Transverse colon (tissue), 4 donors: ENCODE results near the gene NAA25. TPM values are rescaled to one million over a fixed set of nuclear protein-coding genes. Genes with fewer than 3 reads are reported as not detected.

Source experiments
- DNase-seq: peaks from one replicate; pipeline ENCODE4 v3.0.0-alpha.2; 2019
- H3K27ac ChIP-seq, 4 donors: fragments of 200-600 bp; sonication (generic); 2 replicates each; pipeline ENCODE4 v1.5.1; 2016 to 2018; ENCODE audit warnings: inconsistent platforms in 4 of 4
- H3K27me3 ChIP-seq: fragments of 200-600 bp; sonication (generic); 2 replicates; pipeline ENCODE4 v1.5.1; 2017; ENCODE audit warnings: inconsistent platforms
- H3K36me3 ChIP-seq, 4 donors: fragments of 200-600 bp; sonication (generic); 2 replicates each; pipeline ENCODE4 v1.5.1; 2017 to 2019; ENCODE audit warnings: inconsistent platforms in 4 of 4
- H3K4me1 ChIP-seq, 4 donors: fragments of 200-600 bp; sonication (generic); 2 replicates each; pipeline ENCODE4 v1.5.1; 2017 to 2020; ENCODE audit warnings: inconsistent platforms in 4 of 4
- H3K4me3 ChIP-seq, 4 donors: fragments of 200-600 bp; sonication (generic); 1 replicate in 1 of 4; 2 replicates in 3 of 4; pipeline versions ENCODE4 v1.5.1 to v1.6.1; 2017 to 2019; ENCODE audit warnings: inconsistent platforms in 4 of 4
- H3K9me3 ChIP-seq, 2 donors: fragments of 200-600 bp; sonication (generic); 2 replicates each; pipeline ENCODE4 v1.5.1; 2017 to 2019; ENCODE audit warnings: inconsistent platforms in 2 of 2
- EP300 ChIP-seq: sonication (generic); formaldehyde crosslinking; IDR thresholded peaks from one replicate; pipeline ENCODE4 v1.6.1; 2017; ENCODE audit warnings: antibody characterized with exemption, low read depth
- POLR2A ChIP-seq: fragments of 450-650 bp; IDR thresholded peaks from one replicate; pipeline ENCODE4 v1.6.1; 2016; ENCODE audit warnings: antibody characterized with exemption, mild to moderate bottlenecking, moderate library complexity
- POLR2AphosphoS5 ChIP-seq, 3 donors: sonication (generic); formaldehyde crosslinking; IDR thresholded peaks; one replicate each; pipeline ENCODE4 v1.6.1; 2016; ENCODE audit warnings: antibody characterized with exemption in 3 of 3
- WGBS, 2 donors: methylation state at CpG; one replicate each; pipeline ENCODE4 v1.1.5; 2018; ENCODE audit warnings: low coverage in 1 of 2; 5-methylcytosine and 5-hydroxymethylcytosine counted together
- in situ Hi-C, 4 donors: fragments of 200-750 bp; cut with MboI; loops; one replicate each; pipeline versions ENCODE4 v1.15.0 to v1.15.1; 2017; ENCODE audit warnings: low sequenced_read_pairs in 3 of 4, low pct_ligation_motif_present in 1 of 4, low pct_unique_long_range_greater_than_20kb in 1 of 4
- intact Hi-C: fragments of 100-400 bp; cut with DNase I; formaldehyde crosslinking; loops from one replicate; pipeline ENCODE4 v1.15.1; 2023; ENCODE audit warnings: low total_unique reads
- total RNA-seq, 4 donors: library from RNA; depleted of rRNA; stranded (reverse); fragments of >200 nt; gene quantifications; one replicate each; pipeline ENCODE4 v1.1.0, GENCODE V29; 2016
- TF ChIP-seq, protein P1 (sequence below), 5 experiments: fragments of 200-600 bp in 3 of 5; fragments of 450-650 bp in 2 of 5; sonication (generic) in 3 of 5; IDR thresholded peaks; 1 replicate in 2 of 5; 2 replicates in 3 of 5; pipeline ENCODE4 v1.5.1; 2016 to 2017; ENCODE audit warnings: antibody characterized with exemption in 5 of 5, inconsistent platforms in 3 of 5, mild to moderate bottlenecking in 2 of 5, moderate library complexity in 1 of 5

NAA25 gene
- 10 to 100 TPM in 3 of 4 donors, 1 to 10 TPM in 1; 6.7 to 63.7 (median 18.4) TPM for total RNA-seq

GRCh38 chr12:112108202-112109079 is at the start of gene NAA25:
Gene NAA25, minus strand, starts transcription at chr12:112108783. Its CDS starts 10 bp downstream, at chr12:112108773.
- Histone ChIP-seq H3K36me3 (no peaks in the 10 kb centered on the region), H3K27me3 (no peaks in the 10 kb centered on the region), H3K4me1 (peaks cover 3 to 31% (median 18%) of the 10 kb centered on the region in 4 donors), H3K9me3 (no peaks in the 10 kb centered on the region), H3K27ac (peak within 1 kb of the TSS; percentile 91 to 99 (median 94)), H3K4me3 (peak within 1 kb of the TSS; percentile 67 to 94 (median 78))
- intact Hi-C loops: no loop called here
- peak; percentile 29 to 52 (median 44) for TF ChIP-seq POLR2AphosphoS5 (IDR thresholded peaks at IDR 0.05)
- TF ChIP-seq EP300: no peak
- TF ChIP-seq, protein P1, sequence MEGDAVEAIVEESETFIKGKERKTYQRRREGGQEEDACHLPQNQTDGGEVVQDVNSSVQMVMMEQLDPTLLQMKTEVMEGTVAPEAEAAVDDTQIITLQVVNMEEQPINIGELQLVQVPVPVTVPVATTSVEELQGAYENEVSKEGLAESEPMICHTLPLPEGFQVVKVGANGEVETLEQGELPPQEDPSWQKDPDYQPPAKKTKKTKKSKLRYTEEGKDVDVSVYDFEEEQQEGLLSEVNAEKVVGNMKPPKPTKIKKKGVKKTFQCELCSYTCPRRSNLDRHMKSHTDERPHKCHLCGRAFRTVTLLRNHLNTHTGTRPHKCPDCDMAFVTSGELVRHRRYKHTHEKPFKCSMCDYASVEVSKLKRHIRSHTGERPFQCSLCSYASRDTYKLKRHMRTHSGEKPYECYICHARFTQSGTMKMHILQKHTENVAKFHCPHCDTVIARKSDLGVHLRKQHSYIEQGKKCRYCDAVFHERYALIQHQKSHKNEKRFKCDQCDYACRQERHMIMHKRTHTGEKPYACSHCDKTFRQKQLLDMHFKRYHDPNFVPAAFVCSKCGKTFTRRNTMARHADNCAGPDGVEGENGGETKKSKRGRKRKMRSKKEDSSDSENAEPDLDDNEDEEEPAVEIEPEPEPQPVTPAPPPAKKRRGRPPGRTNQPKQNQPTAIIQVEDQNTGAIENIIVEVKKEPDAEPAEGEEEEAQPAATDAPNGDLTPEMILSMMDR (IDR thresholded peaks at IDR 0.05): no peak
- peak; percentile 90 for DNase-seq
- 0 to 1% methylated on average over 1 to 46 of the region's 74 CpGs for WGBS, 2 donors
- in situ Hi-C loops: no loop called here

GRCh38 chr12:112153893-112154219 is 45.3 kb upstream of the NAA25 start:
- DNase-seq: no peak
- Histone ChIP-seq H3K9me3 (no peaks in the 10 kb centered on the region), H3K4me3 (no peak overlapping the region), H3K4me1 (no peaks in the 10 kb centered on the region), H3K27me3 (no peaks in the 10 kb centered on the region), H3K36me3 (peaks cover 0 to 74% (median 24%) of the 10 kb centered on the region in 4 donors), H3K27ac (no peak overlapping the region)
- in situ Hi-C loops (no loop called here), intact Hi-C loops (no loop called here)
- 94% methylated on average over 8 of the region's 8 CpGs; no CpG with 5 or more reads in 1 of the 2 donors for WGBS, 2 donors
- TF ChIP-seq, protein P1 (IDR thresholded peaks at IDR 0.05): no peak
- TF ChIP-seq POLR2A (no peak), POLR2AphosphoS5 (IDR thresholded peaks at IDR 0.05) (no peak), EP300 (no peak)

- TF ChIP-seq POLR2AphosphoS5 (IDR thresholded peaks at IDR 0.05): no peak
- no peak for TF ChIP-seq EP300
- TF ChIP-seq, protein P1 (IDR thresholded peaks at IDR 0.05): no peak
- no peak for TF ChIP-seq POLR2A
- Histone ChIP-seq H3K27me3 (no peaks in the 10 kb centered on the region), H3K4me1 (no peaks in the 10 kb centered on the region), H3K36me3 (peaks cover 0 to 75% (median 24%) of the 10 kb centered on the region in 4 donors), H3K9me3 (no peaks in the 10 kb centered on the region), H3K4me3 (no peak overlapping the region), H3K27ac (no peak overlapping the region)
- no peak for DNase-seq
- in situ Hi-C loops: no loop called here
- whole genome bisulfite sequencing, 2 donors: 88 to 90% methylated on average over 4 to 9 of the region's 11 CpGs
- intact Hi-C loops: no loop called here
Measured at GRCh38 chr12:112153181-112153892, 44.8 kb upstream of the NAA25 start.
